GM12891 (cell line): Measurements from ENCODE around the gene NT5DC4.

Source experiments
- PAX5 ChIP-seq: IDR thresholded peaks from 2 replicates; pipeline ENCODE4 v1.6.1; 2011; ENCODE audit warnings: low read length, moderate library complexity, mild to moderate bottlenecking; ENCODE audit not compliant: insufficient read depth, severe bottlenecking
- POLR2A ChIP-seq: IDR thresholded peaks from 2 replicates; pipeline ENCODE4 v1.6.1; 2011; ENCODE audit warnings: low read depth, low read length, control low read depth
- POLR2AphosphoS5 ChIP-seq: IDR thresholded peaks from 2 replicates; pipeline ENCODE4 v1.6.1; 2011; ENCODE audit warnings: low read depth, low read length, control low read depth
- POU2F2 ChIP-seq: IDR thresholded peaks from 2 replicates; pipeline ENCODE4 v1.6.1; 2011; ENCODE audit warnings: low read depth, mild to moderate bottlenecking, control low read depth, low read length, moderate library complexity
- SPI1 ChIP-seq: IDR thresholded peaks from 2 replicates; pipeline ENCODE4 v1.6.1; 2011; ENCODE audit warnings: low read depth, low read length, control low read depth
- TAF1 ChIP-seq: IDR thresholded peaks from 2 replicates; pipeline ENCODE4 v1.6.1; 2011; ENCODE audit warnings: low read depth, low read length, control low read depth

DNA sequence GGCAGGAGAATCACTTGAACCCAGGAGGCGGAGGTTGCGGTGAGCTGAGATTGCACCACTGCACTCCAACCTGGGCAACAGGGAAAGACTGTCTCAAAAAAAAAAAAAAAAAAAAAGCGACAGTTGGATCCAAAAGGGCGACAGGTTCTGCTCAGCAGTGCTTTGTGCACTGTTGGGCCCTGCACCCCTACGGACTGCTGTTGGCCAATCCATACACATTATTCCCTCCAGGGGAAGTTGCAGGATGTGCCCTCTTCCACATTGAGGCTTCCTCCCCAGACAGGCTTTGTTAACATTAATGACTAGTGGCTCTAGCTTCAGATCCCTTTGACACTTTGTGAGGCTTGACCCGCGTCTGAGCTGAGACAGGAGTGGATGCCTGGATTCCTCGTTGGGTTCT, 9.4 kb downstream of the NT5DC4 start:
- TF ChIP-seq TAF1, result no peak
- TF ChIP-seq POLR2A, result no peak
- no peak for TF ChIP-seq POLR2AphosphoS5
- no peak for TF ChIP-seq PAX5
- TF ChIP-seq SPI1, result no peak
- no peak for TF ChIP-seq POU2F2
